Activated T-helper 2 cell treated with anti-CD3 and anti-CD28 coated beads, Interferon-gamma antibody, Interleukin-2, Interleukin-4, amounts not matched to agents 10 μg/mL and 5 μg/mL and 100 μg/mL, durations not matched to agents 14 hours and 24 hours and 36 hours (primary cell): ENCODE measurements around the gene PRSS57. TPM values are rescaled to one million over a fixed set of nuclear protein-coding genes. Genes with fewer than 3 reads are reported as not detected.
"Not testable (repeated sequence)": the region's sequence is repeated elsewhere in the genome, so short reads cannot be mapped to it uniquely, and the experiment has no call there.

Experiments used
- DNase-seq: peaks from one replicate; pipeline ENCODE4 v3.0.0; 2021; ENCODE audit warnings: low spot score
- H3K27ac Mint-ChIP-seq: one replicate; pipeline ENCODE4 v1.8.0; 2021; ENCODE audit warnings: mixed read lengths
- H3K27me3 Mint-ChIP-seq: one replicate; pipeline ENCODE4 v1.8.0; 2021; ENCODE audit warnings: low read depth, mixed read lengths
- H3K36me3 Mint-ChIP-seq: one replicate; pipeline ENCODE4 v1.8.0; 2021; ENCODE audit warnings: low read depth, mixed read lengths
- H3K4me1 Mint-ChIP-seq: one replicate; pipeline ENCODE4 v1.8.0; 2021; ENCODE audit warnings: low read depth, mixed read lengths
- H3K4me3 Mint-ChIP-seq: one replicate; pipeline ENCODE4 v1.8.0; 2021; ENCODE audit warnings: low read depth, mild to moderate bottlenecking, moderate library complexity, mixed read lengths
- H3K9me3 Mint-ChIP-seq: one replicate; pipeline ENCODE4 v1.8.0; 2021; ENCODE audit warnings: mixed read lengths
- intact Hi-C: fragments of 100-400 bp; cut with micrococcal nuclease; formaldehyde crosslinking; loops from one replicate; pipeline ENCODE4 v1.15.1; 2023
- total RNA-seq: library from RNA; stranded (reverse); gene quantifications from 2 replicates; pipeline ENCODE4 v1.2.3, GENCODE V29; 2022

PRSS57 gene
- total RNA-seq, 1 donor from 2014 or later, result not detected

DNA sequence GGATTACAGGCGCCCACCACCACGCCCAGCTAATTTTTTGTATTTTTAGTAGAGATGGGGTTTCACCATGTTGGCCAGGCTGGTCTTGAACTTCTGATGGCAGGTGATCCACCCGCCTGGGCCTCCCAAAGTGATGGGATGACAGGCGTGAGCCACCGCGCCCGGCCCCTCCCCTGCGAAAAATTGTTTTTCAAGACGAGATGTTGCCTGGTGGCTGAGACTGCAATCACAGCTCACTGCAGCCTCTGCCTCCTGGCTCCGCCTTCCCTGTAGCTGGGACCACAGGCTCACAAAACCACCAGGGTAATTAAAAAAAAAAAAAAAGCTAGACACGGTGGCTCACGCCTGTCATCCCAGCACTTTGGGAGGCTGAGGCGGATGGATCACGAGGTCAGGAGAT is 4.6 kb upstream of the PRSS57 start:
- H3K27ac Mint-ChIP-seq, H3K4me1 Mint-ChIP-seq, H3K9me3 Mint-ChIP-seq, intact Hi-C loops, H3K27me3 Mint-ChIP-seq, H3K36me3 Mint-ChIP-seq, DNase-seq, H3K4me3 Mint-ChIP-seq: not testable (repeated sequence)

DNA sequence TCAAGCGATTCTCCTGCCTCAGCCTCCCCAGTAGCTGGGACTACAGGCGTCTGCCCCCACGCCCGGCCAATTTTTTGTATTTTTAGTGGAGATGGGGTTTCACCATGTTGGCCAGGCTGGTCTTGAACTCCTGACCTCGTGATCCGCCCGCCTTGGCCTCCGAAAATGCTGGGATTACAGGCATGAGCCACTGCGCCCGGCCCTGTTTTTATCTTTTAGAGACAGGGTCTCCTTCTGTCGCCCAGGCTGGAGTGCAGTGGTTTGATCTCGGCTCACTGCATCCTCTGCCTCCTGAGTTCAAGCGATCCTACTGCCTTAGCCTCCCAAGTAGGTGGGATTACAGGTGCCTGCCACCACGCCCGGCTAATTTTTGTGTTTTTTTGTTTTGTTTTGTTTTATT is 3.3 kb upstream of the PRSS57 start:
- not testable (repeated sequence) for DNase-seq

DNA sequence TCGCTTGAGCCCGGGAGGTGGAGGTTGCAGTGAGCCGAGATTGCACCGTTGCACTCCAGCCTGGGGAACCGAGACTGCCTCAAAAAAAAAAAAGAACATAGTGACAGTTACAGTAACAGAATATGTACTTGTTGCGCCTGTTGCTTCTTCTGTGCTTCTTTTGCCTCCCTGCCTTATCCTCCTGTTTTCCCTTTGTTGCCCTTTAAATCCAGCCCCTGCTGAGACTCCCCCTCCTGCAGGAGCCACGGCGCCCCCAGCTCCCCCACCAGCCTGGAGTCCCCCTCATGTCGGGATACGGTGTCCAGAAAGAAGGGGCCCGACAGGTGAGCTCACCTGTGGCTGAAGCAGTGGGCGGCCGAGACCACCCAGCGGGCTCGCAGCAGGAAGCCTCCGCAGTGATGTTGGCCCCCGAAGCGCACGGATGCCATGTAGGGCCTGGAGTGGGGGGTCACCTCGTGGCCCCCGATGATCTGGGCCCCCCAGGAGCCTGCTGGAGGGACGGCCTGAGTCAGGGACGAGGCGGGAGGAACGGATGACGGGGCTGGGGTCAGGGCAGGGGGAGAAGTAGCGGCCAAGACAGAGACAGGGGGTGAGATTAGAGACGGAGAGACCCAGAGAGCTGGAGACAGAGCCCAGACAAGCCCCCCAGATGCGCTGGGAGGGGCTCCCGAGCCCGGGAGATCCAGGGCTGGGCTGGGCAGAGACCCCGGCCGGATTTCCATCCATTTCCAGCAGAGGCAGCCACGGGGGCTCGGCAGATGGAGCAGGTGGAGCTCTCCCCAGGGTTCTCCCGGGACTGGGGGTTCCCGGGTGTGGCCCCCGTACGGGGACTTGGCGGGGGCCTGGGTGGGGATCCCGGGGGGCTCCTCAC is 536 bp downstream of the PRSS57 start:
- Mint-ChIP-seq H3K4me3 (no peak overlapping the region), H3K36me3 (no peaks in the 10 kb centered on the region), H3K27ac (no peak overlapping the region)

More for the DNA sequence above, 3.3 kb upstream of the PRSS57 start:
- H3K36me3 Mint-ChIP-seq, H3K4me3 Mint-ChIP-seq, H3K27me3 Mint-ChIP-seq, H3K27ac Mint-ChIP-seq, H3K4me1 Mint-ChIP-seq, intact Hi-C loops, H3K9me3 Mint-ChIP-seq: not testable (repeated sequence)

DNA sequence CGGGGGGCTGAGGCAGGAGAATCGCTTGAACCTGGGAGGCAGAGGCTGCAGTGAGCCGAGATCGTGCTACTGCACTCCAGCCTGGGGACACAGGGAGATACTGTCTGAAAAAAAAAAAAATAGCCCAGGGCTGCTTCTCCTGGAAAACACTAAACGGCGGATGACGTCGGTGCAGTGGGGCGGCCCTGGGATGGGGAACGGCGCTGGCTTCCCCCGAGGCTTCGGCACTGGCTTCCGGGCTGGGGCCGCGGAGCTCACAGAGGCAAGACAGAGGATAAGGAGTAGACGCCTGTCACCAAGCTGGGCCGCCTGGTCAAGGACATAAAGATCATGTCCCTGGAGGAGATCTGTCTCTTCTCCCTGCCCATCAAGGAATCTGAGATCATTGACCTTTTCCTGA is 5.0 kb downstream of the PRSS57 start:
- H3K27me3 Mint-ChIP-seq, result peaks cover 6% of the 10 kb centered on the region
- no peak overlapping the region for H3K27ac Mint-ChIP-seq
- H3K4me1 Mint-ChIP-seq, result no peaks in the 10 kb centered on the region
- DNase-seq, result no peak
- no peaks in the 10 kb centered on the region for H3K9me3 Mint-ChIP-seq
- intact Hi-C loops, result no loop called here
- H3K4me3 Mint-ChIP-seq, result no peak overlapping the region
- H3K36me3 Mint-ChIP-seq, result no peaks in the 10 kb centered on the region

More for the DNA sequence above, 536 bp downstream of the PRSS57 start:
- intact Hi-C loops, result no loop called here
- Mint-ChIP-seq H3K27me3 (peaks cover 10% of the 10 kb centered on the region), H3K4me1 (no peaks in the 10 kb centered on the region), H3K9me3 (no peaks in the 10 kb centered on the region)
- no peak for DNase-seq

DNA sequence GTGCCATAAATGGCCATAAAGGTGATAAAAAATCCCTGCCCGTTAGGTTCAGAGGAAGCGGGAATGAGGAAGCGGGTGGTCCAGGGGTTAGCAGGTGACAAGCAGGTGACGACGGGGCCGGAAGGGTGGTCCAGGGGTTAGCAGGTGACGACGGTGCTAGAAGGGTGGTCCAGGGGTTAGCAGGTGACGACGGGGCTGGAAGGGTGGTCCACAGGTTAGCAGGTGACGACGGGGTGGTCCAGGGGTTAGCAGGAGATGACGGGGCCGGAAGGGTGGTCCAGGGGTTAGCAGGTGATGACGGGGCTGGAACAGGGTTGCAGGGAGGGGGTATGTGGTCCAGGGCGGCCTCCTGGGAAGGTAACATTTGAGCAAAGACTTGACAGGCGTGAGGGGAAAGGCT is 6.3 kb downstream of the PRSS57 start:
- no peaks in the 10 kb centered on the region for H3K4me1 Mint-ChIP-seq
- no peak for DNase-seq
- H3K36me3 Mint-ChIP-seq, result no peaks in the 10 kb centered on the region
- intact Hi-C loops, result no loop called here
- no peak overlapping the region for H3K27ac Mint-ChIP-seq
- no peak overlapping the region for H3K4me3 Mint-ChIP-seq
- H3K27me3 Mint-ChIP-seq, result no peaks in the 10 kb centered on the region
- H3K9me3 Mint-ChIP-seq, result no peaks in the 10 kb centered on the region

DNA sequence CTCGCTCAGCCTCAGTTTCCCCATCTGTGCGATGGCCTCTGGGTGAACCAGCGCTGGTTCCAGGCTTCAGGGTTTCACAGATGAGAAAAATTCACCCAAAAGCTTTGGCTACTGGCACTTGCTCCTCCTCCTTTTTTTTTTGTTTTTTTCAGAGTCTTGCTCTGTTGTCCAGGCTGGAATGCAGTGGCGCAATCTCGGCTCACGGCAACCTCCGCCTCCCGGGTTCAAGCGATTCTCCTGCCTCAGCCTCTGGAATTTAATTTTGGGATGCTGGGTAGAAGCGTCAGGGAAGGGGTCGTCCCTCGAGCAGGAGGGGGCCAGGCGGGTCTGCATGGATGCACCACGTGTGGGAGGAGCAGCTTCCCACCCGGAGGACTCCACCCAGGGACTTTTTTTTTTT is 7.0 kb downstream of the PRSS57 start:
- no peak overlapping the region for H3K27ac Mint-ChIP-seq
- no peak for DNase-seq
- no peaks in the 10 kb centered on the region for H3K27me3 Mint-ChIP-seq
- no peaks in the 10 kb centered on the region for H3K9me3 Mint-ChIP-seq
- intact Hi-C loops, result no loop called here
- no peak overlapping the region for H3K4me3 Mint-ChIP-seq
- no peaks in the 10 kb centered on the region for H3K4me1 Mint-ChIP-seq
- H3K36me3 Mint-ChIP-seq, result no peaks in the 10 kb centered on the region

DNA sequence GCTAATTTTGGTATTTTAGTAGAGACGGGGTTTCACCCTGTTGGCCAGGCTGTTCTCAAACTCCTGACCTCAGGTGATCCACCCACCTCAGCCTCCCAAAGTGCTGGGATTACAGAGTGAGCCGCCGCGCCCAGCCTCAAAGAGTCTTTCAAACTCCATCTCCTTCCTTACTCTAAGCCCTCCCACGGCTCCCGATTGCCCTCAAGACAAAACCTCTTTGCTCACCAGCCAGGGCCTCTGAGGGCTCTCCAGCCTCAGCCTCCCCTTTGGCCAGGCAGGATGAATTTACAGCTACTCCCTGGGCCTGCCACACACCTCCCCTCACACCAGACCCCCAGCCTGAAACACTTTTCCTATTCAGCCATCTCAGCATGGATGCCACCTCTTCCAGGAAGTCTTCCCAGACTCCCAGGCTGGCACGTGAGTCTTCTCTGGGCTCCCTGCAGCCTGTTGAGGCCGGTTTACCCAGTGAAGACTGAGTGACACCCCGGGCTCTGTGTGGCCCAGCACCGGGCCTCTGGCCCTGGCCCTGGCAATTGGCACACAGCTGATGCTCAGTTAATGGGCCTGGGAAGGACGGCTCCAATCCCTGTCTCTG is 7.6 kb downstream of the PRSS57 start:
- Mint-ChIP-seq H3K4me3 (no peak overlapping the region), H3K27me3 (no peaks in the 10 kb centered on the region), H3K27ac (no peak overlapping the region), H3K4me1 (no peaks in the 10 kb centered on the region), H3K9me3 (no peaks in the 10 kb centered on the region), H3K36me3 (no peaks in the 10 kb centered on the region)
- intact Hi-C loops, result no loop called here
- DNase-seq, result no peak

DNA sequence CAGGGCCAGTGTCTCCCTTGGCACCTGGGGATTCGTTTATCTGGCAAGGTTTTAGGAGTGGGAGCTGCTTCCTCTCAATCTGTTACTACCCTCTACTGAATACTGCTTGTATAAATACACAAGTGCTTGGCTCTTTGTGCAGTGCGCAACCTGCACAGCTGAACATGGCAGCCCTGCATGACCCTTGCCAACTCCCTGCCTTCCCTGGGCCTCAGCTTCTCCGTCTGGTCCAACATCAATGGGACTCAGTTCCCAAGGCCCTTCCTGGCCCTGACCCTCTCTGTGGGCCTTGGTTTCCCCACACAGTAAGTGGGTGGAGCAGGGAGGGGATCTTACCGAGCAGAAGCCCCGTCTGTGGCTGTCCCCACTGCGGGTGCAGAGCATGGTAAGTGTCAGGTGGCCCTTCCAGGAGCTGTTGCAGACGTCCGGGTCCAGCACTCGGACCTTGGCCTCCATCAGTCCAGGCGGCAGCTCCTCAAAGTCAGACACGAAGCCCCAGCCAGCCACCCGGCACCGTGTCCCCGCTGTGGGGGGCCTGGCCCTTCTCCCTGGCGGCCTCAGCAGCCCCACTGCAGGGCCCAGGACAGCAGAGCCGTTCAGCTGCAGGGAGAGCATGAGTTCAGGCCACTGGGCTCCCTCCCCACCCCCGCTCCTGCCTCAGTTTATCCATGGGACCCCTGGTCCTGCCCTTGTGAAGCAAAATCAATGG is 8.5 kb downstream of the PRSS57 start:
- no peaks in the 10 kb centered on the region for H3K36me3 Mint-ChIP-seq
- H3K27me3 Mint-ChIP-seq, result no peaks in the 10 kb centered on the region
- no peak for DNase-seq
- H3K27ac Mint-ChIP-seq, result no peak overlapping the region
- H3K4me3 Mint-ChIP-seq, result no peak overlapping the region
- intact Hi-C loops, result no loop called here
- no peaks in the 10 kb centered on the region for H3K9me3 Mint-ChIP-seq
- no peaks in the 10 kb centered on the region for H3K4me1 Mint-ChIP-seq

DNA sequence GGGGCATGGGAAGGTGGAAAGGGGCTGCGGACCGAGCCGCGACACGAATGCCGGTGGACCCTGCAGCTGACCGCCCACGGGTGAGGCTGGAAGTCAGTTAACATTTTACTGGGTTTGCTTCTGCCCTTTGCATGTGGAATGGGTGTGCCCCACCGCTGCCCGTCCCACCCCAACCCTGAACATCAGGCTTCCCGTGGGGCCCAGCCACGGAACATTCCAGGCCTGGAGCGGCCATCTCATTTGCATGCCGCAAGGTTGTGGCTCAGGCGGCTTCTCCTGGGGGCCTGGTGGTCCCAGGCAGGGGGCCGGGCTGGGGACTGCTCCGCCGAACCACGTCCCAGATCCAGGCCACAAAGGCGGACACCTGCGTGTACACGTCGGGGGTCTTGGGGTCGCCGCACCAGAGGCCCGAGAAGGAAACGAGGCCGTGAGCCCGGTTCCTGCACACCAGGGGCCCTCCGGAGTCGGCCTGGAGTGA is 9.8 kb downstream of the PRSS57 start:
- intact Hi-C loops, result no loop called here
- H3K27ac Mint-ChIP-seq, result no peak overlapping the region
- no peaks in the 10 kb centered on the region for H3K9me3 Mint-ChIP-seq
- H3K4me3 Mint-ChIP-seq, result no peak overlapping the region
- DNase-seq, result no peak
- H3K4me1 Mint-ChIP-seq, result peaks cover 1% of the 10 kb centered on the region
- H3K36me3 Mint-ChIP-seq, result no peaks in the 10 kb centered on the region
- H3K27me3 Mint-ChIP-seq, result no peaks in the 10 kb centered on the region

DNA sequence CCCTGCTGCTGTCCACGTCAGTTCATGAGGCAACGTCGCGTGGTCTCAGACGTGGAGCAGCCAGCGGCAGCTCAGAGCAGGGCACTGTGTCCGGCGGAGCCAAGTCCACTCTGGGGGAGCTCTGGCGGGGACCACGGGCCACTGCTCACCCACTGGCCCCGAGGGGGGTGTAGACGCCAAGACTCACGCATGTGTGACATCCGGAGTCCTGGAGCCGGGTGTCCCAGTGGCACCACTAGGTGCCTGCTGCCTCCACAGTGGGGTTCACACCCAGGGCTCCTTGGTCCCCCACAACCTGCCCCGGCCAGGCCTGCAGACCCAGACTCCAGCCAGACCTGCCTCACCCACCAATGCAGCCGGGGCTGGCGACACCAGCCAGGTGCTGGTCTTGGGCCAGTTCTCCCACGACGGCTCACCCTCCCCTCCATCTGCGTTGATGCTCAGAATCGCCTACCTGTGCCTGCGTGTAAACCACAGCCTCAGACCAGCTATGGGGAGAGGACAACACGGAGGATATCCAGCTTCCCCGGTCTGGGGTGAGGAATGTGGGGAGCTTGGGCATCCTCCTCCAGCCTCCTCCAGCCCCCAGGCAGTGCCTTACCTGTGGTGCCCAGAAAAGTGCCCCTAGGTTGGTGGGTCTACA is 12.5 kb downstream of the PRSS57 start:
- no peaks in the 10 kb centered on the region for H3K9me3 Mint-ChIP-seq
- no peak overlapping the region for H3K27ac Mint-ChIP-seq
- no peak overlapping the region for H3K4me3 Mint-ChIP-seq
- H3K27me3 Mint-ChIP-seq, result peaks cover under 1% of the 10 kb centered on the region
- no peak for DNase-seq
- no peaks in the 10 kb centered on the region for H3K36me3 Mint-ChIP-seq
- intact Hi-C loops, result no loop called here
- H3K4me1 Mint-ChIP-seq, result peaks cover 1% of the 10 kb centered on the region

DNA sequence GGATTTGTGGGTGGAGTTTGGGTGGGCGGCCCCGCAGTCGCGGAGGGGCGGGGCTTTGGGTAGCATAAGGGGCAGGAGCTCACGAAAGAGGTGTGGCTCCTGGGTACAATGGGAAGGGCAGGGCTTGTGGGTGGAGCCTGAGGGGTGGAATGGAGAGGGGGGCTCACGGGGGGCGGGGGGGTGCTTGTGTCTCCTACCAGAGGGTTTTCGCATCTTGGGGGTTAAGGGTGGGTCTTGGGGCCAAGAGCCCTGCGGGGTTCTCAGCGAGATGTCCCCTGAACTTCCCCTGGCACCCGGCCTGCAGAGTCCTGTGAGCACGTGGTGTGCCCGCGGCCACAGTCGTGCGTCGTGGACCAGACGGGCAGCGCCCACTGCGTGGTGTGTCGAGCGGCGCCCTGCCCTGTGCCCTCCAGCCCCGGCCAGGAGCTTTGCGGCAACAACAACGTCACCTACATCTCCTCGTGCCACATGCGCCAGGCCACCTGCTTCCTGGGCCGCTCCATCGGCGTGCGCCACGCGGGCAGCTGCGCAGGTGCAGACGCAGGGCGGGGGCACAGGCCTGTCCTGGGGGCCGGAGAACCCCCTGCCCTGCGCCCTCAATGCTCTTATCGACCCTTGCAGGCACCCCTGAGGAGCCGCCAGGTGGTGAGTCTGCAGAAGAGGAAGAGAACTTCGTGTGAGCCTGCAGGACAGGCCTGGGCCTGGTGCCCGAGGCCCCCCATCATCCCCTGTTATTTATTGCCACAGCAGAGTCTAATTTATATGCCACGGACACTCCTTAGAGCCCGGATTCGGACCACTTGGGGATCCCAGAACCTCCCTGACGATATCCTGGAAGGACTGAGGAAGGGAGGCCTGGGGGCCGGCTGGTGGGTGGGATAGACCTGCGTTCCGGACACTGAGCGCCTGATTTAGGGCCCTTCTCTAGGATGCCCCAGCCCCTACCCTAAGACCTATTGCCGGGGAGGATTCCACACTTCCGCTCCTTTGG is 13.9 kb downstream of the PRSS57 start:
- Mint-ChIP-seq H3K27ac (peak overlapping the region; percentile 97), H3K36me3 (no peaks in the 10 kb centered on the region), H3K27me3 (peaks cover 4% of the 10 kb centered on the region), H3K4me3 (peak overlapping the region; percentile 88), H3K9me3 (no peaks in the 10 kb centered on the region), H3K4me1 (peaks cover 1% of the 10 kb centered on the region)
- intact Hi-C loops, result no loop called here
- no peak for DNase-seq
